ENCODE results near the gene BIN2. TPM values are rescaled to one million over a fixed set of nuclear protein-coding genes. Genes with fewer than 3 reads are reported as not detected.

The BIN2 gene
- total RNA-seq, 1 experiment from 2014 or later = not detected

GRCh38 chr12:51245476-51246253, 78.3 kb downstream of the BIN2 start:
- Histone ChIP-seq H2AK5ac (ENCODE audit: insufficient read length, low read length) (no peak overlapping the region), H3K14ac (ENCODE audit: insufficient read depth, low read length) (no peak overlapping the region), H3K9ac (ENCODE audit: extremely low read depth, insufficient read length, low read length) (no peak overlapping the region), H2BK120ac (ENCODE audit: low read depth, low read length, poor library complexity, severe bottlenecking) (no peak overlapping the region), H3K9me3 (ENCODE audit: control insufficient read depth, low read depth, low read length) (no peaks in the 10 kb centered on the region), H3K23me2 (ENCODE audit: insufficient read length, low read depth, low read length, poor library complexity, severe bottlenecking) (no peaks in the 10 kb centered on the region), H2BK5ac (ENCODE audit: insufficient read length, low read length) (no peak overlapping the region), H2BK15ac (ENCODE audit: low read depth, low read length) (no peak overlapping the region), H2AFZ (ENCODE audit: low read length) (no peak overlapping the region), H4K5ac (ENCODE audit: insufficient read length, low read depth, low read length) (no peak overlapping the region), H3K23ac (ENCODE audit: insufficient read length, low read depth, low read length) (no peak overlapping the region), H3K4me2 (ENCODE audit: insufficient read depth, insufficient read length, low read length) (no peak overlapping the region), H3T11ph (ENCODE audit: low read length) (no peak overlapping the region), H3K79me1 (ENCODE audit: insufficient read depth, low read depth, low read length, poor library complexity, severe bottlenecking) (no peaks in the 10 kb centered on the region), H4K8ac (replicated peaks; ENCODE audit: insufficient read length, low read depth, low read length) (no peak overlapping the region), H2BK20ac (ENCODE audit: low read depth, low read length, poor library complexity, severe bottlenecking) (no peak overlapping the region), H3K56ac (ENCODE audit: insufficient read length, low read depth, low read length) (no peak overlapping the region), H3K27me3 (ENCODE audit: insufficient read depth, low read length) (no peaks in the 10 kb centered on the region), H3K4me1 (ENCODE audit: insufficient read depth, low read length) (peaks cover 7% of the 10 kb centered on the region; the same call in 1 of the 2 replicates), H4K91ac (ENCODE audit: insufficient read length, low read depth, low read length) (no peak overlapping the region), H3K79me2 (ENCODE audit: insufficient read depth, low read length) (no peaks in the 10 kb centered on the region), H3K4ac (ENCODE audit: low read depth, low read length) (no peak overlapping the region), H3K27ac (ENCODE audit: insufficient read length, low read depth, low read length) (no peak overlapping the region), H2BK12ac (ENCODE audit: insufficient read length, low read depth, low read length) (no peak overlapping the region), H4K20me1 (ENCODE audit: control insufficient read depth, insufficient read depth, insufficient read length) (no peaks in the 10 kb centered on the region), H3K18ac (ENCODE audit: insufficient read length, low read depth, low read length) (no peak overlapping the region)
- TF ChIP-seq CTCF (conservative IDR thresholded peaks at IDR 0.05) = no peak
- Mint-ChIP-seq H3K9me3 (no peaks in the 10 kb centered on the region), H3K27me3 (ENCODE audit: low read depth) (no peaks in the 10 kb centered on the region), H3K27ac (peak overlapping the region in 2 of 3 experiments; percentile 71 to 76; a peak in 4 of 7 replicates), H3K4me3 (no peak overlapping the region), H3K36me3 (ENCODE audit: insufficient read depth in 1 of 3, low read depth in 3 of 3) (peaks cover 23 to 42% (median 30%) of the 10 kb centered on the region in 3 experiments), H3K4me1 (peaks cover 28 to 29% of the 10 kb centered on the region in 2 experiments)
- WGBS (ENCODE audit: extremely low coverage, insufficient read length, low lambda C conversion rate) = no CpG with 5 or more reads among the region's 11 CpGs
- no peak for DNase-seq
